GM19043 (cell line): Measurements from ENCODE around the gene SPACA6.
"Not testable (repeated sequence)": the region's sequence is repeated elsewhere in the genome, so short reads cannot be mapped to it uniquely, and the experiment has no call there.

ENCODE experiments used
- ATAC-seq: cut with Tn5 transposase; IDR thresholded peaks from one replicate; pipeline ENCODE4 v1.9.1; 2021; ENCODE audit warnings: low read depth; ENCODE audit not compliant: unreplicated experiment

Gene SPACA6

GRCh38 chr19:51693260-51693659, at the start of gene SPACA6:
Gene SPACA6 (plus strand): TSS chr19:51693330. CDS start chr19:51693527, 197 bp downstream.
- no peak for ATAC-seq

- ATAC-seq = no peak
Measured at GRCh38 chr19:51644636-51645271, 48.4 kb upstream of the SPACA6 start.

GRCh38 chr19:51646730-51647129, 46.4 kb upstream of the SPACA6 start, which contains the start of gene SIGLEC14:
Gene SIGLEC14 (minus strand): TSS chr19:51646825. CDS start chr19:51646759, 66 bp downstream.
- ATAC-seq = not testable (repeated sequence)

- ATAC-seq = no peak
Measured at GRCh38 chr19:51647318-51647717, 45.8 kb upstream of the SPACA6 start.

- no peak for ATAC-seq
Measured at GRCh38 chr19:51651216-51651846, 41.8 kb upstream of the SPACA6 start.

- ATAC-seq = no peak
Measured at GRCh38 chr19:51652266-51652665, 40.9 kb upstream of the SPACA6 start.

GRCh38 chr19:51653162-51653561, 40.0 kb upstream of the SPACA6 start:
- no peak for ATAC-seq

- no peak for ATAC-seq
Measured at GRCh38 chr19:51654783-51655182, 38.3 kb upstream of the SPACA6 start.

GRCh38 chr19:51660975-51661600, 32.0 kb upstream of the SPACA6 start:
- no peak for ATAC-seq

GRCh38 chr19:51663650-51664049, 29.5 kb upstream of the SPACA6 start:
- no peak for ATAC-seq

- no peak for ATAC-seq
Measured at GRCh38 chr19:51664131-51664530, 29.0 kb upstream of the SPACA6 start.

GRCh38 chr19:51664997-51665396, 28.1 kb upstream of the SPACA6 start:
- no peak for ATAC-seq

GRCh38 chr19:51668216-51668615, 24.9 kb upstream of the SPACA6 start:
- ATAC-seq = no peak

- ATAC-seq = not testable (repeated sequence)
Measured at GRCh38 chr19:51675911-51676565, 17.1 kb upstream of the SPACA6 start.

GRCh38 chr19:51676566-51677083, 16.5 kb upstream of the SPACA6 start:
- no peak for ATAC-seq

GRCh38 chr19:51680474-51680873, 12.7 kb upstream of the SPACA6 start:
- no peak for ATAC-seq

- no peak for ATAC-seq
Measured at GRCh38 chr19:51681286-51681941, 11.7 kb upstream of the SPACA6 start.

GRCh38 chr19:51686171-51686570, 7.0 kb upstream of the SPACA6 start:
- ATAC-seq = no peak

GRCh38 chr19:51687791-51688670, 5.1 kb upstream of the SPACA6 start:
- no peak for ATAC-seq
